ENCODE data around the gene FAM83B.

- TF ChIP-seq POLR2A (IDR thresholded peaks at IDR 0.05) (no peak), CTCF (IDR thresholded peaks at IDR 0.05 in 4 of 5, conservative IDR thresholded peaks at IDR 0.05 in 1 of 5) (no peak)
Measured at GRCh38 chr6:54921891-54922290, 75.3 kb downstream of the FAM83B start.
